ENCODE measurements around the gene ACO2.

The ACO2 gene

DNA sequence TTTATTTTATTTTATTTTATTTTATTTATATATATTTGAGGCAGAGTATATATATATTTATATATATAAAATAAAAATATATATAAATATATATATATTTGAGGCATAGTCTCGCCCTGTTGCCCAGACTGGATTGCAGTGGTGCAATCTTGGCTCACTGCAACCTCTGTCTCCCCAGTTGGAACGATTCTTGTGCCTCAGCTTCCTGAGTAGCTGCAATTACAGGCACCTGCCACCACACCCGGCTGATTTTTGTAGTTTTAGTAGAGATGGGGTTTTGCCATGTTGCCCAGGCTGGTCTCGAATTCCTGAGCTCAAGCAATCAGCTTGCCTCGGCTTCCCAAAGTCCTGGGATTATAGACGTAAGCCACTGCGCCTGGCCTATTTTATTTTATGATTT, 31.4 kb downstream of the ACO2 start:
- DNase-seq (ENCODE audit: low spot score) (no peak), ATAC-seq (ENCODE audit: low read depth) (no peak)
- no peaks in the 10 kb centered on the region for H3K27me3 ChIP-seq (ENCODE audit: insufficient read depth, poor library complexity, severe bottlenecking)
- no peaks in the 10 kb centered on the region for H3K9me3 ChIP-seq (ENCODE audit: severe bottlenecking)
- H3K4me3 ChIP-seq (ENCODE audit: severe bottlenecking), result no peak overlapping the region
- no peaks in the 10 kb centered on the region for H3K4me1 ChIP-seq (ENCODE audit: insufficient read depth, poor library complexity, severe bottlenecking)
- no peak overlapping the region for H3K27ac ChIP-seq (ENCODE audit: poor library complexity, severe bottlenecking)
- TF ChIP-seq, protein P1, sequence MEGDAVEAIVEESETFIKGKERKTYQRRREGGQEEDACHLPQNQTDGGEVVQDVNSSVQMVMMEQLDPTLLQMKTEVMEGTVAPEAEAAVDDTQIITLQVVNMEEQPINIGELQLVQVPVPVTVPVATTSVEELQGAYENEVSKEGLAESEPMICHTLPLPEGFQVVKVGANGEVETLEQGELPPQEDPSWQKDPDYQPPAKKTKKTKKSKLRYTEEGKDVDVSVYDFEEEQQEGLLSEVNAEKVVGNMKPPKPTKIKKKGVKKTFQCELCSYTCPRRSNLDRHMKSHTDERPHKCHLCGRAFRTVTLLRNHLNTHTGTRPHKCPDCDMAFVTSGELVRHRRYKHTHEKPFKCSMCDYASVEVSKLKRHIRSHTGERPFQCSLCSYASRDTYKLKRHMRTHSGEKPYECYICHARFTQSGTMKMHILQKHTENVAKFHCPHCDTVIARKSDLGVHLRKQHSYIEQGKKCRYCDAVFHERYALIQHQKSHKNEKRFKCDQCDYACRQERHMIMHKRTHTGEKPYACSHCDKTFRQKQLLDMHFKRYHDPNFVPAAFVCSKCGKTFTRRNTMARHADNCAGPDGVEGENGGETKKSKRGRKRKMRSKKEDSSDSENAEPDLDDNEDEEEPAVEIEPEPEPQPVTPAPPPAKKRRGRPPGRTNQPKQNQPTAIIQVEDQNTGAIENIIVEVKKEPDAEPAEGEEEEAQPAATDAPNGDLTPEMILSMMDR (IDR thresholded peaks at IDR 0.05; ENCODE audit: poor library complexity, severe bottlenecking), result no peak
- H3K36me3 ChIP-seq (ENCODE audit: low read depth), result peaks cover 27% of the 10 kb centered on the region

DNA sequence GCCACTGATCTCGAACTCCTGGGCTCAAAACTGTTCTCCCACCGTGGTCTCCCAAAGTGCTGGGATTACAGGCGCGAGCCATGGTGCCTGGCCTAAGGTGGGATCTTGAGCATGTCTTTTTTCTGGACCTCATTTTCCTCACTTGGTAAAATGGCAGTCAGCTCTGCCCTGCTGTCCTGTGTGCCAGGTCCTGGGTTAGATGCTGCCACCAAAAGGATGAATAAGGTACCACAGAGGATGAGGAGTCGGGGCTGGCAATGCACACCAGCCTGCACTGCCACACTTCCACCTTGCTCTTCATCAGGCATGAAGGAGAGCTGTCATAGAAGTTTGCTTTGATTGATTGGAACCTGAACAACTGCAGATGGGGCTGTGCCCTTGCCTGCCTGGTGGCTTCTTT, 32.3 kb downstream of the ACO2 start:
- no peak overlapping the region for H3K27ac ChIP-seq (ENCODE audit: poor library complexity, severe bottlenecking)
- H3K9me3 ChIP-seq (ENCODE audit: severe bottlenecking), result no peaks in the 10 kb centered on the region
- no peak for DNase-seq (ENCODE audit: low spot score)
- TF ChIP-seq, protein P1 (IDR thresholded peaks at IDR 0.05; ENCODE audit: poor library complexity, severe bottlenecking), result no peak
- H3K27me3 ChIP-seq (ENCODE audit: insufficient read depth, poor library complexity, severe bottlenecking), result no peaks in the 10 kb centered on the region
- ATAC-seq (ENCODE audit: low read depth), result no peak
- no peak overlapping the region for H3K4me3 ChIP-seq (ENCODE audit: severe bottlenecking)
- H3K36me3 ChIP-seq (ENCODE audit: low read depth), result peaks cover 27% of the 10 kb centered on the region
- no peaks in the 10 kb centered on the region for H3K4me1 ChIP-seq (ENCODE audit: insufficient read depth, poor library complexity, severe bottlenecking)

DNA sequence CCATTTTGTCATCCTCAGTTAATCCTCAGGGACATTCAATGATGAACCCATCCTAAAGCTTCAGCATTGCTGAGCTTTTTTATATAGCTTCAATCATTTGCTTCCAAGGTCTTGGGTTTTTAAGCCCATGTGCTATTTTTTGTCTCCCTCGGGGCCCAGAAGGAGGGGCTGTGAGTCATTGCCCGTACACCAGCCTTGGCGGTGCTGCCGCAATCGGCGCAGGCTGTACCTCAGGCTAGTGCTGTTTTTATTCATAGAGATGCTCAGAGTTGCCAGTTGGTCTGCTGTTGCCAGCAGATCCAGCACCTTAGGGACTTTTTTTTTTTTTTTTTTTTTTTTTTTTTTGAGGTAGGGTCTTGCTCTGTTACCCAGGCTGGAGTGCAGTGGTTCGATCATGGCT, 35.5 kb downstream of the ACO2 start:
- Histone ChIP-seq H3K36me3 (ENCODE audit: low read depth) (peaks cover 36% of the 10 kb centered on the region), H3K4me3 (ENCODE audit: severe bottlenecking) (no peak overlapping the region), H3K27ac (ENCODE audit: poor library complexity, severe bottlenecking) (no peak overlapping the region), H3K4me1 (ENCODE audit: insufficient read depth, poor library complexity, severe bottlenecking) (no peaks in the 10 kb centered on the region), H3K9me3 (ENCODE audit: severe bottlenecking) (no peaks in the 10 kb centered on the region), H3K27me3 (ENCODE audit: insufficient read depth, poor library complexity, severe bottlenecking) (no peaks in the 10 kb centered on the region)
- ATAC-seq (ENCODE audit: low read depth) (no peak), DNase-seq (ENCODE audit: low spot score) (no peak)
- TF ChIP-seq, protein P1 (IDR thresholded peaks at IDR 0.05; ENCODE audit: poor library complexity, severe bottlenecking), result no peak

DNA sequence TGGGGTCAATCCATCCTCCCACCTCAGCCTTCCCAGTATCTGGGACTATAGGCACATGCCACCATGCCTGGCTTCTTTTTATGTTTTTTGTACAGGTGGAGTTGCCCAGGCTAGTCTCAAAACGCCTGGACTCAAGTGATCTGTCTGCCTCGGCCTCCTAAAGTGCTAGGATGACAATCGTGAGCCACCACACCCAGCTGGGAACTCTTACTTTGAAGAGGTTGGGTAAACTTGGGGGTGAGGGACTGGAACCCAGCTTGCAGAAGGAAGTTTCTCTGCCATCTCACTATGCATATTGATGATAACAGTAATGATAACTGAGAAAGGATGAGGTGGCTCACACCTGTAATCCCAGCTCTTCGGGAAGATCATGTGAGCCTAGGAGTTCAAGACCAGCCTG, 35.9 kb downstream of the ACO2 start:
- TF ChIP-seq, protein P1 (IDR thresholded peaks at IDR 0.05; ENCODE audit: poor library complexity, severe bottlenecking), result no peak
- Histone ChIP-seq H3K4me1 (ENCODE audit: insufficient read depth, poor library complexity, severe bottlenecking) (no peaks in the 10 kb centered on the region), H3K9me3 (ENCODE audit: severe bottlenecking) (no peaks in the 10 kb centered on the region), H3K27ac (ENCODE audit: poor library complexity, severe bottlenecking) (no peak overlapping the region), H3K27me3 (ENCODE audit: insufficient read depth, poor library complexity, severe bottlenecking) (no peaks in the 10 kb centered on the region), H3K36me3 (ENCODE audit: low read depth) (peaks cover 32% of the 10 kb centered on the region), H3K4me3 (ENCODE audit: severe bottlenecking) (no peak overlapping the region)
- no peak for DNase-seq (ENCODE audit: low spot score)
- ATAC-seq (ENCODE audit: low read depth), result no peak

DNA sequence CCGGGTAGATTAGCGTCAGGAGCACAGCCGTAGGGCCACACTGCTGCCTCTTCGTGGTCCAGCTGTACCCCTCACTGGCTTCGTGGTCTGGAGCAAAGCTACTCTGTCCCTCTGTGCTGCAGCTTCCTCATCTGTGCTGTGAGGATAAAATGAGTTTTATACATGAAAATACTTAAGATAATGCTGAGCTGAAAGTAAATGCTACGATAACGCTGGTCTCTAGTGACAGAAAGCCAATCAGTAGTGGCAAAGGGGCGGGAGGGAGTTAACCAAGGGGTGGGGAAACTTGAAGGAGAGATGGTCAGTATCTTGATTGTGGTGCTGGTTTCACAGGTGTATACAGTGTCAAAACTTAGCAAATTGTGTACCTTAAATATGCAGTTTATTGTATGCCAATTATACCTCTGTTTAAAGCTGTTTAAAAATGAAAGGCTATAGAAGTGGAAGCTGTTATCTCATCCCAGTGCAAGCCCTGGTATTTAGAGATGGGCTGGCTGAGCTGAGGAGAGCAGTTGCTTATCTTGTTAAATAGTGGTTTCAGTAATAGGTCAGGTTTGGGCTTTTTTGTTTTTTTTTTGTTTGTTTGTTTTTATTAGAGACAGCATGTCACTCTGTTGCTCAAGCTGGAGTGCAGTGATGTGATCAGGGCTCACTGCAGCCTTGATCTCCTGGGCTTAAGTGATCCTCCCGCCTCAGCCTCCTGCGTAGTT, 36.7 kb downstream of the ACO2 start:
- TF ChIP-seq, protein P1 (IDR thresholded peaks at IDR 0.05; ENCODE audit: poor library complexity, severe bottlenecking), result no peak
- Histone ChIP-seq H3K4me1 (ENCODE audit: insufficient read depth, poor library complexity, severe bottlenecking) (no peaks in the 10 kb centered on the region), H3K36me3 (ENCODE audit: low read depth) (peaks cover 31% of the 10 kb centered on the region), H3K9me3 (ENCODE audit: severe bottlenecking) (no peaks in the 10 kb centered on the region), H3K27me3 (ENCODE audit: insufficient read depth, poor library complexity, severe bottlenecking) (no peaks in the 10 kb centered on the region), H3K27ac (ENCODE audit: poor library complexity, severe bottlenecking) (no peak overlapping the region), H3K4me3 (ENCODE audit: severe bottlenecking) (no peak overlapping the region)
- DNase-seq (ENCODE audit: low spot score), result no peak
- no peak for ATAC-seq (ENCODE audit: low read depth)
